Hepatocyte (in vitro differentiated cells): Measurements from ENCODE around the gene SARDH.

Experiments used
- EZH2phosphoT487 ChIP-seq: fragments of 200-600 bp; sonication (generic); IDR thresholded peaks from one replicate; pipeline ENCODE4 v1.6.1; 2018; ENCODE audit warnings: antibody characterized with exemption, mild to moderate bottlenecking, low read depth, moderate library complexity; ENCODE audit not compliant: unreplicated experiment, severe bottlenecking
- TF ChIP-seq, protein P1 (sequence below): fragments of 200-600 bp; sonication (generic); IDR thresholded peaks from 2 replicates; pipeline ENCODE4 v1.5.1; 2016; ENCODE audit warnings: antibody characterized with exemption, mild to moderate bottlenecking; ENCODE audit not compliant: poor library complexity

DNA sequence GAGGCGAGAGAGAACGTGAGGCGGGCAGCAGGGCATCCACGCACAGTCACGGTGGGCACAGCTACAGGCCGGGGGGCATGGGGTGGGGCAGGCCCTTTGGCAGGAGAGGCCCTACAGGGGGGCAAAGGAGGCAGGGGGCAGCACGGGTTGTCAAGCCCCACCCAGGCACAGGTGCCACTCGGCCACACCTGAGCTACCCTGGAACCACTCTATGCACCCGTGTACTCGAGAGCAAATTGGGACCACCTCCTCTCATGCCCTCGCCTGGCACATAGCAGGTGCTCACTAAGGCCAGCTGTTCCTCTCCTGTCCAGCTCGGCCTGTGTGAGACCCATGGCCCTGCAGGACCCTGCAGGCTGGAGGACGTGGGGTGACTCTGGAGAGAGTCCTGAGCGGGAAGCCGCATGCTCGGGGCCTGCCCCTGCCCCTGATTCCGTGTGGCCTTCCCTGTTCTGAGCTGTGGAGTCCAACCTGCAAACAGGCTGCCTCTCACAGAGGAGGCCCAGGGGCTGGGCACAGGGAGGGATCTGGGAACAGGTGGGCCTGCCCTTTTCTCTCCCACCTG, 31.4 kb upstream of the SARDH start:
- TF ChIP-seq EZH2phosphoT487, result no peak
- TF ChIP-seq, protein P1, sequence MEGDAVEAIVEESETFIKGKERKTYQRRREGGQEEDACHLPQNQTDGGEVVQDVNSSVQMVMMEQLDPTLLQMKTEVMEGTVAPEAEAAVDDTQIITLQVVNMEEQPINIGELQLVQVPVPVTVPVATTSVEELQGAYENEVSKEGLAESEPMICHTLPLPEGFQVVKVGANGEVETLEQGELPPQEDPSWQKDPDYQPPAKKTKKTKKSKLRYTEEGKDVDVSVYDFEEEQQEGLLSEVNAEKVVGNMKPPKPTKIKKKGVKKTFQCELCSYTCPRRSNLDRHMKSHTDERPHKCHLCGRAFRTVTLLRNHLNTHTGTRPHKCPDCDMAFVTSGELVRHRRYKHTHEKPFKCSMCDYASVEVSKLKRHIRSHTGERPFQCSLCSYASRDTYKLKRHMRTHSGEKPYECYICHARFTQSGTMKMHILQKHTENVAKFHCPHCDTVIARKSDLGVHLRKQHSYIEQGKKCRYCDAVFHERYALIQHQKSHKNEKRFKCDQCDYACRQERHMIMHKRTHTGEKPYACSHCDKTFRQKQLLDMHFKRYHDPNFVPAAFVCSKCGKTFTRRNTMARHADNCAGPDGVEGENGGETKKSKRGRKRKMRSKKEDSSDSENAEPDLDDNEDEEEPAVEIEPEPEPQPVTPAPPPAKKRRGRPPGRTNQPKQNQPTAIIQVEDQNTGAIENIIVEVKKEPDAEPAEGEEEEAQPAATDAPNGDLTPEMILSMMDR, result no peak
